HG03139 (cell line): Measurements from ENCODE around the gene FOXK1.
A peak's percentile ranks its signal among the peaks of the same experiment; 100 is the strongest.

ENCODE experiments used
- ATAC-seq: cut with Tn5 transposase; IDR thresholded peaks from one replicate; pipeline ENCODE4 v1.9.1; 2021; ENCODE audit not compliant: unreplicated experiment

Gene FOXK1

GRCh38 chr7:4763091-4763793, 81.1 kb downstream of the FOXK1 start:
- ATAC-seq, result no peak

GRCh38 chr7:4763794-4764185, 81.7 kb downstream of the FOXK1 start:
- no peak for ATAC-seq

GRCh38 chr7:4764402-4765007, 82.4 kb downstream of the FOXK1 start:
- ATAC-seq, result no peak

GRCh38 chr7:4765776-4766490, 83.8 kb downstream of the FOXK1 start:
- ATAC-seq, result no peak

- no peak for ATAC-seq
Observed at GRCh38 chr7:4766666-4767519, 84.8 kb downstream of the FOXK1 start.

- ATAC-seq, result no peak
Observed at GRCh38 chr7:4768597-4769569, 86.8 kb downstream of the FOXK1 start.

- no peak for ATAC-seq
Observed at GRCh38 chr7:4769761-4770160, 87.7 kb downstream of the FOXK1 start.

GRCh38 chr7:4770886-4771285, 88.8 kb downstream of the FOXK1 start:
- ATAC-seq, result no peak

- ATAC-seq, result no peak
Observed at GRCh38 chr7:4771737-4772136, 89.6 kb downstream of the FOXK1 start.

GRCh38 chr7:4772306-4772705, 90.2 kb downstream of the FOXK1 start:
- no peak for ATAC-seq

- no peak for ATAC-seq
Observed at GRCh38 chr7:4774007-4774406, 91.9 kb downstream of the FOXK1 start.

- ATAC-seq, result peak; percentile 28
Observed at GRCh38 chr7:4774658-4775249, 92.7 kb downstream of the FOXK1 start.

- peak; percentile 92 for ATAC-seq
Observed at GRCh38 chr7:4775250-4775847, 93.3 kb downstream of the FOXK1 start, which contains the start of gene AP5Z1. Gene AP5Z1, plus strand, starts transcription at chr7:4775623. Its CDS starts 93 bp downstream, at chr7:4775716.

- ATAC-seq, result no peak
Observed at GRCh38 chr7:4775848-4776623, 93.9 kb downstream of the FOXK1 start.

GRCh38 chr7:4779118-4779517, 97.0 kb downstream of the FOXK1 start:
- ATAC-seq, result no peak

GRCh38 chr7:4781366-4782069, 99.4 kb downstream of the FOXK1 start:
- ATAC-seq, result no peak

GRCh38 chr7:4782333-4783291, 100.5 kb downstream of the FOXK1 start:
- no peak for ATAC-seq
